ENCODE results near the gene SNX1. TPM values are rescaled to one million over a fixed set of nuclear protein-coding genes. Genes with fewer than 3 reads are reported as not detected.
"Not testable (repeated sequence)": the region's sequence is repeated elsewhere in the genome, so short reads cannot be mapped to it uniquely, and the experiment has no call there.

The SNX1 gene
- 100 to 1,000 TPM in 1 of 2 experiments, 10 to 100 TPM in 1; 92.2 to 108 TPM for total RNA-seq

- Mint-ChIP-seq H3K27me3 (no peaks in the 10 kb centered on the region), H3K9me3 (ENCODE audit: low read depth) (no peaks in the 10 kb centered on the region), H3K4me3 (peak within 1 kb of the TSS; percentile 91), H3K36me3 (ENCODE audit: low read depth) (peaks cover 6% of the 10 kb centered on the region), H3K4me1 (peaks cover 48% of the 10 kb centered on the region), H3K27ac (peak within 1 kb of the TSS; percentile 96)
- ChIA-PET CTCF (interaction anchor here (0.6 to 0.9 kb wide), 3 partner anchors 9 to 155 kb away, joined by 3 to 4 read pairs (median 3); no protein-coding TSS in a partner anchor), POLR2A (interaction anchor here (0.6 to 0.9 kb wide), 3 partner anchors 58 to 238 kb away, joined by 3 read pairs; no protein-coding TSS in a partner anchor)
- DNase-seq, result peak; percentile 98
- ATAC-seq, result peak; percentile 56
- intact Hi-C loops (cut with DNase I, micrococcal nuclease), result loop anchor here (1.0 to 10.0 kb wide), 13 partner anchors 57 to 1036 kb away; partner anchors contain the start of genes TRIP4 (in 2 of the 2), USP3 (in 2 of the 2), CSNK1G1 (in 1 of the 2) and LACTB (in 1 of the 2)
These were observed at the start of gene SNX1 for GRCh38 chr15:64095795-64096667. Gene SNX1, plus strand, starts transcription at chr15:64095982. Its CDS starts 32 bp downstream, at chr15:64096014.

GRCh38 chr15:64046421-64047153, 49.2 kb upstream of the SNX1 start, which contains the start of gene DAPK2:
Gene DAPK2, minus strand, starts transcription at chr15:64046485. Its CDS starts 6,224 bp downstream, at chr15:64040261.
- ChIA-PET POLR2A (interaction anchor here (0.5 to 0.6 kb wide), 3 partner anchors 65 to 567 kb away, joined by 3 to 5 read pairs (median 4); no protein-coding TSS in a partner anchor), CTCF (interaction anchor here (0.6 to 6.9 kb wide), 30 partner anchors 8 to 955 kb away, joined by 3 to 40 read pairs (median 4); no protein-coding TSS in a partner anchor)

GRCh38 chr15:64048781-64049460, 46.9 kb upstream of the SNX1 start:
- POLR2A ChIA-PET, result no interaction called here
- DNase-seq (no peak), ATAC-seq (no peak)

More at GRCh38 chr15:64046421-64047153, 49.2 kb upstream of the SNX1 start, which contains the start of gene DAPK2:
- H3K36me3 Mint-ChIP-seq (ENCODE audit: low read depth), result no peaks in the 10 kb centered on the region
- DNase-seq, result peak; percentile 73
- H3K27me3 Mint-ChIP-seq, result peaks cover 18% of the 10 kb centered on the region
- intact Hi-C loops (cut with DNase I, micrococcal nuclease), result loop anchor here (1.0 to 5.0 kb wide), 9 partner anchors 34 to 436 kb away; partner anchors contain the start of gene HERC1 (in 1 of the 2)
- H3K27ac Mint-ChIP-seq, result no peak within 1 kb of the TSS
- ATAC-seq, result peak; percentile 90
- H3K4me1 Mint-ChIP-seq, result peaks cover 7% of the 10 kb centered on the region
- peak within 1 kb of the TSS; percentile 64 for H3K4me3 Mint-ChIP-seq
- no peaks in the 10 kb centered on the region for H3K9me3 Mint-ChIP-seq (ENCODE audit: low read depth)

GRCh38 chr15:64050281-64051092, 45.3 kb upstream of the SNX1 start:
- no peaks in the 10 kb centered on the region for H3K36me3 Mint-ChIP-seq (ENCODE audit: low read depth)
- no peaks in the 10 kb centered on the region for H3K9me3 Mint-ChIP-seq (ENCODE audit: low read depth)
- ChIA-PET CTCF (interaction anchor here (1.2 to 2.5 kb wide), 4 partner anchors 10 to 298 kb away, joined by 4 to 6 read pairs (median 5); no protein-coding TSS in a partner anchor), POLR2A (no interaction called here)
- DNase-seq (no peak), ATAC-seq (no peak)
- H3K4me1 Mint-ChIP-seq, result peaks cover 7% of the 10 kb centered on the region
- no peak overlapping the region for H3K4me3 Mint-ChIP-seq
- no peak overlapping the region for H3K27ac Mint-ChIP-seq
- H3K27me3 Mint-ChIP-seq, result peaks cover 15% of the 10 kb centered on the region
- intact Hi-C loops (cut with DNase I, micrococcal nuclease), result no loop called here

More at GRCh38 chr15:64048781-64049460, 46.9 kb upstream of the SNX1 start:
- CTCF ChIA-PET, result interaction anchor here (1.0 to 6.9 kb wide), 6 partner anchors 9 to 439 kb away, joined by 3 to 40 read pairs (median 6); no protein-coding TSS in a partner anchor
- Mint-ChIP-seq H3K27ac (no peak overlapping the region), H3K4me3 (no peak overlapping the region), H3K36me3 (ENCODE audit: low read depth) (no peaks in the 10 kb centered on the region), H3K9me3 (ENCODE audit: low read depth) (no peaks in the 10 kb centered on the region), H3K27me3 (peaks cover 18% of the 10 kb centered on the region), H3K4me1 (peaks cover 7% of the 10 kb centered on the region)
- intact Hi-C loops (cut with DNase I, micrococcal nuclease), result loop anchor here in 1 of 2 experiments (5.0 kb wide), 4 partner anchors 37 to 217 kb away; partner anchors contain the start of gene HERC1

GRCh38 chr15:64051093-64051402, 44.7 kb upstream of the SNX1 start:
- POLR2A ChIA-PET, result no interaction called here
- Mint-ChIP-seq H3K9me3 (ENCODE audit: low read depth) (no peaks in the 10 kb centered on the region), H3K27ac (no peak overlapping the region), H3K27me3 (peaks cover 15% of the 10 kb centered on the region), H3K4me3 (no peak overlapping the region), H3K4me1 (peaks cover 7% of the 10 kb centered on the region), H3K36me3 (ENCODE audit: low read depth) (no peaks in the 10 kb centered on the region)
- intact Hi-C loops (cut with DNase I, micrococcal nuclease), result no loop called here
- no peak for DNase-seq
- no peak for ATAC-seq
- CTCF ChIA-PET, result interaction anchor here (1.2 to 2.5 kb wide), 3 partner anchors 11 to 299 kb away, joined by 4 to 5 read pairs (median 5); no protein-coding TSS in a partner anchor

GRCh38 chr15:64051407-64052259, 44.1 kb upstream of the SNX1 start:
- no peak overlapping the region for H3K4me3 Mint-ChIP-seq
- no peak overlapping the region for H3K27ac Mint-ChIP-seq
- POLR2A ChIA-PET, result no interaction called here
- CTCF ChIA-PET, result interaction anchor here (0.6 to 1.2 kb wide), 3 partner anchors 12 to 201 kb away, joined by 3 read pairs; no protein-coding TSS in a partner anchor
- peaks cover 14% of the 10 kb centered on the region for H3K27me3 Mint-ChIP-seq
- no peak for ATAC-seq
- H3K9me3 Mint-ChIP-seq (ENCODE audit: low read depth), result no peaks in the 10 kb centered on the region
- H3K4me1 Mint-ChIP-seq, result peaks cover 6% of the 10 kb centered on the region
- no peaks in the 10 kb centered on the region for H3K36me3 Mint-ChIP-seq (ENCODE audit: low read depth)
- intact Hi-C loops (cut with DNase I, micrococcal nuclease), result no loop called here
- DNase-seq, result no peak

- no peak for DNase-seq
- H3K36me3 Mint-ChIP-seq (ENCODE audit: low read depth), result no peaks in the 10 kb centered on the region
- ChIA-PET CTCF (interaction anchor here (1.1 to 1.4 kb wide), 3 partner anchors 26 to 301 kb away, joined by 3 to 5 read pairs (median 3); no protein-coding TSS in a partner anchor), POLR2A (no interaction called here)
- no peaks in the 10 kb centered on the region for H3K9me3 Mint-ChIP-seq (ENCODE audit: low read depth)
- H3K27me3 Mint-ChIP-seq, result peaks cover 5% of the 10 kb centered on the region
- no peak overlapping the region for H3K4me3 Mint-ChIP-seq
- H3K27ac Mint-ChIP-seq, result no peak overlapping the region
- intact Hi-C loops (cut with DNase I, micrococcal nuclease), result no loop called here
- peaks cover 2% of the 10 kb centered on the region for H3K4me1 Mint-ChIP-seq
- ATAC-seq, result no peak
These were observed 42.8 kb upstream of the SNX1 start for GRCh38 chr15:64052925-64053491.

GRCh38 chr15:64053674-64054073, 42.1 kb upstream of the SNX1 start:
- ATAC-seq; intact Hi-C loops (cut with DNase I, micrococcal nuclease); H3K4me1 Mint-ChIP-seq; H3K27ac Mint-ChIP-seq; H3K9me3 Mint-ChIP-seq (ENCODE audit: low read depth); H3K27me3 Mint-ChIP-seq; H3K4me3 Mint-ChIP-seq; DNase-seq; H3K36me3 Mint-ChIP-seq (ENCODE audit: low read depth); POLR2A ChIA-PET: not testable (repeated sequence)
- CTCF ChIA-PET, result interaction anchor here (0.9 to 1.4 kb wide), 3 partner anchors 12 to 301 kb away, joined by 3 to 5 read pairs (median 3); no protein-coding TSS in a partner anchor

GRCh38 chr15:64058279-64058678, 37.5 kb upstream of the SNX1 start:
- CTCF ChIA-PET, result no interaction called here
- no peaks in the 10 kb centered on the region for H3K9me3 Mint-ChIP-seq (ENCODE audit: low read depth)
- POLR2A ChIA-PET, result no interaction called here
- DNase-seq, result no peak
- intact Hi-C loops (cut with DNase I, micrococcal nuclease), result no loop called here
- no peaks in the 10 kb centered on the region for H3K27me3 Mint-ChIP-seq
- no peaks in the 10 kb centered on the region for H3K36me3 Mint-ChIP-seq (ENCODE audit: low read depth)
- no peaks in the 10 kb centered on the region for H3K4me1 Mint-ChIP-seq
- H3K4me3 Mint-ChIP-seq, result no peak overlapping the region
- ATAC-seq, result no peak
- H3K27ac Mint-ChIP-seq, result no peak overlapping the region

Measured in activated CD4-positive, alpha-beta T cell treated with anti-CD3 and anti-CD28 coated beads for 36 hours (primary cell).